Panc1 (cell line): ENCODE data around the gene TBP. TPM values are rescaled to one million over a fixed set of nuclear protein-coding genes. Genes with fewer than 3 reads are reported as not detected.

Experiments used
- ATAC-seq: fragments of 200-7000 bp; cut with Tn5 transposase; 2 replicates; pipeline ENCODE4 v1.9.1; 2020; ENCODE audit warnings: mild to moderate bottlenecking, moderate library complexity
- BruUV-seq: library from RNA; stranded (reverse); fragments of 400-500 nt; replicated peaks from 2 replicates; lab custom pipeline; 2021; lab: Mats Ljungman, UMichigan
- CTCF ChIA-PET: fragments of 300-600 bp; sonication (Branson Sonifier 250); formaldehyde crosslinking; loops from one replicate; lab custom pipeline; 2022; ENCODE audit warnings: antibody characterized with exemption; lab: Charles Lee
- POLR2A ChIA-PET: fragments of 300-600 bp; sonication (Branson Sonifier 250); formaldehyde crosslinking; loops from one replicate; lab custom pipeline; 2022; ENCODE audit warnings: antibody characterized with exemption; lab: Charles Lee
- DNase-seq: peaks from one replicate; pipeline ENCODE4 v3.0.0-alpha.2; 2010; ENCODE audit warnings: low read depth, low spot score
- H3K27ac ChIP-seq: 2 replicates; pipeline ENCODE4 v1.5.1; 2011; ENCODE audit warnings: mild to moderate bottlenecking, low read length, inconsistent platforms
- H3K27me3 ChIP-seq: fragments of 200-500 bp; sonication (Bioruptor generic); 2 replicates; pipeline ENCODE4 v1.6.0; 2014; ENCODE audit warnings: low read length, inconsistent platforms; ENCODE audit not compliant: control insufficient read depth, insufficient read depth
- H3K36me3 ChIP-seq: fragments of 200-500 bp; sonication (Bioruptor generic); 2 replicates; pipeline ENCODE4 v1.5.1; 2014; ENCODE audit warnings: inconsistent platforms, mild to moderate bottlenecking, low read length, moderate library complexity; ENCODE audit not compliant: control insufficient read depth, insufficient read depth
- H3K4me1 ChIP-seq: 2 replicates; pipeline ENCODE4 v1.5.1; 2011; ENCODE audit warnings: inconsistent platforms, mild to moderate bottlenecking, low read length, moderate library complexity; ENCODE audit not compliant: control insufficient read depth, insufficient read depth
- H3K4me3 ChIP-seq, 2 experiments: 2 replicates each; pipeline ENCODE4 v1.5.1; 2011 to 2012; ENCODE audit warnings: low read depth in 2 of 2, low read length in 2 of 2, mild to moderate bottlenecking in 2 of 2, inconsistent platforms in 1 of 2, moderate library complexity in 1 of 2
- H3K9me3 ChIP-seq: fragments of 200-500 bp; sonication (Bioruptor generic); 2 replicates; pipeline ENCODE4 v1.5.1; 2014; ENCODE audit warnings: low read depth, mild to moderate bottlenecking, inconsistent platforms, low read length, moderate library complexity; ENCODE audit not compliant: control insufficient read depth, insufficient read depth
- POLR2AphosphoS5 ChIP-seq: IDR thresholded peaks from 2 replicates; pipeline ENCODE4 v1.6.1; 2012; ENCODE audit warnings: mild to moderate bottlenecking, low read depth, low read length, moderate library complexity
- SIN3A ChIP-seq: IDR thresholded peaks from 2 replicates; pipeline ENCODE4 v1.6.1; 2012; ENCODE audit warnings: low read depth, mild to moderate bottlenecking, low read length, moderate library complexity, borderline replicate concordance; ENCODE audit not compliant: insufficient read depth
- TCF7L2 ChIP-seq: IDR thresholded peaks from 2 replicates; pipeline ENCODE4 v1.6.1; 2011; ENCODE audit warnings: mild to moderate bottlenecking, low read depth, low read length, inconsistent platforms
- in situ Hi-C: cut with HindIII; loops from 2 replicates; pipeline ENCODE4 v1.10.0; 2016; ENCODE audit warnings: low sequenced_read_pairs, low pct_unique_long_range_greater_than_20kb
- intact Hi-C: fragments of 100-400 bp; cut with micrococcal nuclease; formaldehyde crosslinking; loops from one replicate; pipeline ENCODE4 v1.10.0; 2022; ENCODE audit not compliant: unreplicated experiment
- total RNA-seq: library from RNA; stranded (reverse); gene quantifications from one replicate; pipeline ENCODE4 v1.2.1, GENCODE V29; 2021; ENCODE audit not compliant: unreplicated experiment
- TF ChIP-seq, protein P1 (sequence below): fragments of 450-650 bp; IDR thresholded peaks from 2 replicates; pipeline ENCODE4 v1.5.1; 2017; ENCODE audit warnings: mild to moderate bottlenecking
- TF ChIP-seq, protein P2 (sequence below), 2 experiments: IDR thresholded peaks; 2 replicates each; pipeline ENCODE4 v1.6.1; 2011 to 2012; ENCODE audit warnings: low read depth in 2 of 2, control low read depth in 1 of 2, low read length in 1 of 2, mild to moderate bottlenecking in 1 of 2, moderate library complexity in 1 of 2; ENCODE audit not compliant: insufficient read depth in 1 of 2

The TBP gene
- total RNA-seq, 1 experiment from 2014 or later, result 26.4 TPM

DNA sequence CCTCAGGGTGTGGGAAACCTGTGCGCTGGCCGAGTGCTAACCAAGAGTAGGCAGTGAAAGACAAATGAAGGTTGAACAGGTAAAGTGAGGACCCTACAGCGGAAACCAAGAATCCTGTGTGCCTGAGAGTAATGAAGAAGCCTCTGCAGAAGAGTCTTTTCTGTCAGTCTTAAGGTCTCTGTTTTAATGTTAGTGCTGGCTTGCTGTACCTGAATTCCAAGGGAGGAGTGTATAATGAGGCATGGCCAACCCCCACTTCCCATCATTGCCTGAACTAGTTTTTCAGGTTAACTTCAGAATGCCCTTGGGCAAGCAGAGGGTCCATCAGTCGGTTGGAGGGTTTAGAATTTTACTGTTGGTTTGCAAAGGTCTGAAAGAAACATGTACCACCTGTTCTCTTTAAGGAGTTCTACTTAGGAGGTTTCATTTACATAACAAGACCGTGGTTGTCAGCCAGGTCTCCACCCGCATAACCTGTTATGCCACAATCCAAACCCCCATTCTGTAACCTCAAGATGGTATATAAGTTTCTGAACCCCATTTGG, 30.9 kb downstream of the TBP start:
- TF ChIP-seq, protein P1, sequence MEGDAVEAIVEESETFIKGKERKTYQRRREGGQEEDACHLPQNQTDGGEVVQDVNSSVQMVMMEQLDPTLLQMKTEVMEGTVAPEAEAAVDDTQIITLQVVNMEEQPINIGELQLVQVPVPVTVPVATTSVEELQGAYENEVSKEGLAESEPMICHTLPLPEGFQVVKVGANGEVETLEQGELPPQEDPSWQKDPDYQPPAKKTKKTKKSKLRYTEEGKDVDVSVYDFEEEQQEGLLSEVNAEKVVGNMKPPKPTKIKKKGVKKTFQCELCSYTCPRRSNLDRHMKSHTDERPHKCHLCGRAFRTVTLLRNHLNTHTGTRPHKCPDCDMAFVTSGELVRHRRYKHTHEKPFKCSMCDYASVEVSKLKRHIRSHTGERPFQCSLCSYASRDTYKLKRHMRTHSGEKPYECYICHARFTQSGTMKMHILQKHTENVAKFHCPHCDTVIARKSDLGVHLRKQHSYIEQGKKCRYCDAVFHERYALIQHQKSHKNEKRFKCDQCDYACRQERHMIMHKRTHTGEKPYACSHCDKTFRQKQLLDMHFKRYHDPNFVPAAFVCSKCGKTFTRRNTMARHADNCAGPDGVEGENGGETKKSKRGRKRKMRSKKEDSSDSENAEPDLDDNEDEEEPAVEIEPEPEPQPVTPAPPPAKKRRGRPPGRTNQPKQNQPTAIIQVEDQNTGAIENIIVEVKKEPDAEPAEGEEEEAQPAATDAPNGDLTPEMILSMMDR, result no peak
- TF ChIP-seq TCF7L2, result no peak
- no peak for TF ChIP-seq POLR2AphosphoS5
- TF ChIP-seq, protein P2, sequence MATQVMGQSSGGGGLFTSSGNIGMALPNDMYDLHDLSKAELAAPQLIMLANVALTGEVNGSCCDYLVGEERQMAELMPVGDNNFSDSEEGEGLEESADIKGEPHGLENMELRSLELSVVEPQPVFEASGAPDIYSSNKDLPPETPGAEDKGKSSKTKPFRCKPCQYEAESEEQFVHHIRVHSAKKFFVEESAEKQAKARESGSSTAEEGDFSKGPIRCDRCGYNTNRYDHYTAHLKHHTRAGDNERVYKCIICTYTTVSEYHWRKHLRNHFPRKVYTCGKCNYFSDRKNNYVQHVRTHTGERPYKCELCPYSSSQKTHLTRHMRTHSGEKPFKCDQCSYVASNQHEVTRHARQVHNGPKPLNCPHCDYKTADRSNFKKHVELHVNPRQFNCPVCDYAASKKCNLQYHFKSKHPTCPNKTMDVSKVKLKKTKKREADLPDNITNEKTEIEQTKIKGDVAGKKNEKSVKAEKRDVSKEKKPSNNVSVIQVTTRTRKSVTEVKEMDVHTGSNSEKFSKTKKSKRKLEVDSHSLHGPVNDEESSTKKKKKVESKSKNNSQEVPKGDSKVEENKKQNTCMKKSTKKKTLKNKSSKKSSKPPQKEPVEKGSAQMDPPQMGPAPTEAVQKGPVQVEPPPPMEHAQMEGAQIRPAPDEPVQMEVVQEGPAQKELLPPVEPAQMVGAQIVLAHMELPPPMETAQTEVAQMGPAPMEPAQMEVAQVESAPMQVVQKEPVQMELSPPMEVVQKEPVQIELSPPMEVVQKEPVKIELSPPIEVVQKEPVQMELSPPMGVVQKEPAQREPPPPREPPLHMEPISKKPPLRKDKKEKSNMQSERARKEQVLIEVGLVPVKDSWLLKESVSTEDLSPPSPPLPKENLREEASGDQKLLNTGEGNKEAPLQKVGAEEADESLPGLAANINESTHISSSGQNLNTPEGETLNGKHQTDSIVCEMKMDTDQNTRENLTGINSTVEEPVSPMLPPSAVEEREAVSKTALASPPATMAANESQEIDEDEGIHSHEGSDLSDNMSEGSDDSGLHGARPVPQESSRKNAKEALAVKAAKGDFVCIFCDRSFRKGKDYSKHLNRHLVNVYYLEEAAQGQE (IDR thresholded peaks at IDR 0.05; ENCODE audit: insufficient read depth in 1 of 2, low read depth in 2 of 2, low read length in 1 of 2), result no peak
- no peak for TF ChIP-seq SIN3A
- peak; percentile 64 for ATAC-seq
- Histone ChIP-seq H3K27ac (peak overlapping the region; percentile 94), H3K36me3 (peaks cover 27% of the 10 kb centered on the region), H3K27me3 (no peaks in the 10 kb centered on the region), H3K4me3 (peak overlapping the region; percentile 91 to 94), H3K9me3 (no peaks in the 10 kb centered on the region), H3K4me1 (peaks cover 14% of the 10 kb centered on the region)
- intact Hi-C loops (no loop called here), in situ Hi-C loops (no loop called here)
- CTCF ChIA-PET, result interaction anchor here (0.6 kb wide), 1 partner anchor 10 kb away, joined by 3 read pairs; no protein-coding TSS in a partner anchor
- TSS peak; percentile 84 for BruUV-seq
- DNase-seq, result no peak
- POLR2A ChIA-PET, result no interaction called here

DNA sequence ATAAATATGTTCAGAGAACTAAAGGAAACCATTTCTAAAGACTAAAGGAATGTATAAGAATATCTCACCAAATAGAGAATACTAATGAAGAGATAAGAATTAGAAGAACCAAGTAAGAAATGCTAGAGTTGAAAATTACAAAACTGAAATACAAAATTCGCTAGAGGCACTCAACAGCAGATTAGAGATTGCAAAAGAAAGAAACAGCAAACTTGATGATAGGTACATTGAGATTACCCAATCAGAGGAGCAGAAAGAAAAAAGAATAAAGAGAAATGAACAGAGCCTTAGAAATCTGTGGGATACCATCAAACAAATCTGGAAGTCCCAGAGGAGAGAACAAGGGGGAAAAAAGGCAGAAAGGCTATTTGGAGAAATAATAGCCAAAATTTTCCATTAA, 36.6 kb downstream of the TBP start:
- POLR2A ChIA-PET, result no interaction called here
- in situ Hi-C loops, result no loop called here
- H3K36me3 ChIP-seq, result no peaks in the 10 kb centered on the region
- peaks cover 9% of the 10 kb centered on the region for H3K27me3 ChIP-seq
- no peak for DNase-seq
- no peaks in the 10 kb centered on the region for H3K4me1 ChIP-seq
- intact Hi-C loops, result no loop called here
- CTCF ChIA-PET, result no interaction called here
- ATAC-seq, result no peak
- no TSS peak for BruUV-seq
- no peak overlapping the region for H3K4me3 ChIP-seq
- peaks cover 24% of the 10 kb centered on the region for H3K9me3 ChIP-seq
- no peak for TF ChIP-seq POLR2AphosphoS5
- TF ChIP-seq, protein P2 (IDR thresholded peaks at IDR 0.05; ENCODE audit: insufficient read depth in 1 of 2, low read depth in 2 of 2, low read length in 1 of 2), result no peak
- TF ChIP-seq SIN3A, result no peak
- TF ChIP-seq, protein P1, result no peak
- TF ChIP-seq TCF7L2, result no peak
- H3K27ac ChIP-seq, result no peak overlapping the region
